ENCODE results near the gene RPH3AL.
"Not testable (repeated sequence)": the region's sequence is repeated elsewhere in the genome, so short reads cannot be mapped to it uniquely, and the experiment has no call there.

The RPH3AL gene

DNA sequence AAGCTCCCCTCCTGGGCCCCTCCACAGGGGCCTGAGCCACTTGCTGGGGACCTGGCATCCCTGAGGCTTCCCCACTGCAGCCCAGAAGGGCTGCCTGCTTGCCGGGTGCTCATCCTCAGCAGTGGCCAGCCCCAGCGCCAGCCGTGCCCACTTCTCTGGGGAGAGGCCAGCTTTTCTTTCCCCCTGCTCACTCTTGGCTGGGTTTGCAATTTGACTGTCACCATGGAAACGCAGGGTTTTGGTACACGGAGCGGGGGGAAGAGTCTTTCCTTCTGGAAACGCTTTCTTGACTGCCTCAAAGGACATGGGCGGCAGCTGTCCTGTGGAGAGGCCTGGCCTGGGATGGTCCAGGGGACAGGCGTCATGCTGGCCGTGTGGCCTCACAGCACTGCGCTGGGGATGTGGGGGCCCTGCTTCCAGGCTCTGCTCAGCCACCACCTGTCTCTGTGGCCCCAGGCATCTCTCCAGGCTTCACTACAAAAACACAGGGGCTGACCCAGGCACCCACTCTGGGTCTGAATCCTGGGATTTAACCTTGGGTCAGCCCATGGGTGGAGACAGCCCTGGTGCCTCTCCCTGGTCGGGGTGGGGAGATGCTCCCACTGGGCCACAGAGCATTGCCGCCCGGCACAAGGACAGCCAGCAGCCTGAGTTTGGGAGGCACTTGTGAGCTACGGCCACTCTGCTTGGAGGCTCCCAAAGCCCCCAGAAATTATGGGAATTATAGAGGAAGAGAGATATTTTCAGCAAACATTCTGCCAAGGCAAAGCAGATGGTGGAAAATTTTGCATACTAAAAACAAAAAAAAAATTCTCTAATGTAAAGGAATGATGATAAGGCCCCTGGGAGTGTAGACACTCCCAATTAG lies 125.3 kb downstream of the RPH3AL start (continued):
- TF ChIP-seq BACH2 (CRISPR knock-in tag; IDR thresholded peaks at IDR 0.05; ENCODE audit: borderline replicate concordance) (no peak), ZNF565 (CRISPR knock-in tag; conservative IDR thresholded peaks at IDR 0.05; ENCODE audit: low read depth) (no peak)
- TF ChIP-seq, protein P1, sequence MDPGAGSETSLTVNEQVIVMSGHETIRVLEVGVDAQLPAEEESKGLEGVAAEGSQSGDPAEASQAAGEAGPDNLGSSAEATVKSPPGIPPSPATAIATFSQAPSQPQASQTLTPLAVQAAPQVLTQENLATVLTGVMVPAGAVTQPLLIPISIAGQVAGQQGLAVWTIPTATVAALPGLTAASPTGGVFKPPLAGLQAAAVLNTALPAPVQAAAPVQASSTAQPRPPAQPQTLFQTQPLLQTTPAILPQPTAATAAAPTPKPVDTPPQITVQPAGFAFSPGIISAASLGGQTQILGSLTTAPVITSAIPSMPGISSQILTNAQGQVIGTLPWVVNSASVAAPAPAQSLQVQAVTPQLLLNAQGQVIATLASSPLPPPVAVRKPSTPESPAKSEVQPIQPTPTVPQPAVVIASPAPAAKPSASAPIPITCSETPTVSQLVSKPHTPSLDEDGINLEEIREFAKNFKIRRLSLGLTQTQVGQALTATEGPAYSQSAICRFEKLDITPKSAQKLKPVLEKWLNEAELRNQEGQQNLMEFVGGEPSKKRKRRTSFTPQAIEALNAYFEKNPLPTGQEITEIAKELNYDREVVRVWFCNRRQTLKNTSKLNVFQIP (CRISPR knock-in tag; IDR thresholded peaks at IDR 0.05; ENCODE audit: borderline replicate concordance, low read depth): no peak

- no peak for ATAC-seq
- TF ChIP-seq RARB (CRISPR knock-in tag; IDR thresholded peaks at IDR 0.05) (no peak), GLIS3 (CRISPR knock-in tag; IDR thresholded peaks at IDR 0.05) (no peak), CREB5 (CRISPR knock-in tag; IDR thresholded peaks at IDR 0.05; ENCODE audit: low read depth) (no peak), ZNF8 (CRISPR knock-in tag; IDR thresholded peaks at IDR 0.05) (no peak), CSDC2 (CRISPR knock-in tag; IDR thresholded peaks at IDR 0.05) (no peak), SNAI2 (CRISPR knock-in tag; IDR thresholded peaks at IDR 0.05) (no peak), ZFP30 (CRISPR knock-in tag; IDR thresholded peaks at IDR 0.05) (no peak), ARNTL (CRISPR knock-in tag; IDR thresholded peaks at IDR 0.05; ENCODE audit: borderline replicate concordance, low read depth) (no peak)
- TF ChIP-seq, protein P1 (CRISPR knock-in tag; IDR thresholded peaks at IDR 0.05; ENCODE audit: borderline replicate concordance, low read depth): no peak
- TF ChIP-seq, protein P2, sequence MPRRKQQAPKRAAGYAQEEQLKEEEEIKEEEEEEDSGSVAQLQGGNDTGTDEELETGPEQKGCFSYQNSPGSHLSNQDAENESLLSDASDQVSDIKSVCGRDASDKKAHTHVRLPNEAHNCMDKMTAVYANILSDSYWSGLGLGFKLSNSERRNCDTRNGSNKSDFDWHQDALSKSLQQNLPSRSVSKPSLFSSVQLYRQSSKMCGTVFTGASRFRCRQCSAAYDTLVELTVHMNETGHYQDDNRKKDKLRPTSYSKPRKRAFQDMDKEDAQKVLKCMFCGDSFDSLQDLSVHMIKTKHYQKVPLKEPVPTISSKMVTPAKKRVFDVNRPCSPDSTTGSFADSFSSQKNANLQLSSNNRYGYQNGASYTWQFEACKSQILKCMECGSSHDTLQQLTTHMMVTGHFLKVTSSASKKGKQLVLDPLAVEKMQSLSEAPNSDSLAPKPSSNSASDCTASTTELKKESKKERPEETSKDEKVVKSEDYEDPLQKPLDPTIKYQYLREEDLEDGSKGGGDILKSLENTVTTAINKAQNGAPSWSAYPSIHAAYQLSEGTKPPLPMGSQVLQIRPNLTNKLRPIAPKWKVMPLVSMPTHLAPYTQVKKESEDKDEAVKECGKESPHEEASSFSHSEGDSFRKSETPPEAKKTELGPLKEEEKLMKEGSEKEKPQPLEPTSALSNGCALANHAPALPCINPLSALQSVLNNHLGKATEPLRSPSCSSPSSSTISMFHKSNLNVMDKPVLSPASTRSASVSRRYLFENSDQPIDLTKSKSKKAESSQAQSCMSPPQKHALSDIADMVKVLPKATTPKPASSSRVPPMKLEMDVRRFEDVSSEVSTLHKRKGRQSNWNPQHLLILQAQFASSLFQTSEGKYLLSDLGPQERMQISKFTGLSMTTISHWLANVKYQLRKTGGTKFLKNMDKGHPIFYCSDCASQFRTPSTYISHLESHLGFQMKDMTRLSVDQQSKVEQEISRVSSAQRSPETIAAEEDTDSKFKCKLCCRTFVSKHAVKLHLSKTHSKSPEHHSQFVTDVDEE (CRISPR knock-in tag; IDR thresholded peaks at IDR 0.05): no peak
Observed at GRCh38 chr17:226108-227077, 126.2 kb downstream of the RPH3AL start.

DNA sequence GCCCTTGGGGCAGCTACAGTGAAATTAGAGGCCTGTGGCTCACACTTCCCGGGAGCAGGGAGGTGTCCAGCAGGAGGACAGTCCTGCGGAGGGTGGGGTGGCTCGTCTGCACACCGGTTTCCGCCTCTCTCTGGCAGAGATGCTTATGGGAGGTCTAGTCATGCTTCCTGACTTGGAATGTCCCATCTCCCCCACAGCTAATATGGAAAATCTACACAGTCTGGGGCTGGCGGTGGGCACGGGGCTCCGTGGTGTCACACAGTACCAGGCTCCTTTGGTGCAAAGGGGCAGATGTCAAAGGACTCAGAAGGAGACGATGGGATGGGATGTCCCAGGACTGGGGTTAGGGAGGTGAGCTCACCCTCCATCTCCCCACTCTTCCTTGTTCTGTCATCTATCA lies 127.1 kb downstream of the RPH3AL start:
- ATAC-seq: no peak
- TF ChIP-seq PPARA (CRISPR knock-in tag; IDR thresholded peaks at IDR 0.05; ENCODE audit: borderline replicate concordance): no peak
- no peak for TF ChIP-seq ESRRG (CRISPR knock-in tag; IDR thresholded peaks at IDR 0.05)
- TF ChIP-seq, protein P2 (CRISPR knock-in tag; IDR thresholded peaks at IDR 0.05): no peak
- TF ChIP-seq OSR1 (CRISPR knock-in tag; IDR thresholded peaks at IDR 0.05): no peak
- TF ChIP-seq ZC3H10 (CRISPR knock-in tag; IDR thresholded peaks at IDR 0.05): no peak
- TF ChIP-seq TCF4 (CRISPR knock-in tag; IDR thresholded peaks at IDR 0.05; ENCODE audit: borderline replicate concordance): no peak
- TF ChIP-seq ZFP30 (CRISPR knock-in tag; IDR thresholded peaks at IDR 0.05): no peak
- TF ChIP-seq CREB5 (CRISPR knock-in tag; IDR thresholded peaks at IDR 0.05; ENCODE audit: low read depth): no peak

DNA sequence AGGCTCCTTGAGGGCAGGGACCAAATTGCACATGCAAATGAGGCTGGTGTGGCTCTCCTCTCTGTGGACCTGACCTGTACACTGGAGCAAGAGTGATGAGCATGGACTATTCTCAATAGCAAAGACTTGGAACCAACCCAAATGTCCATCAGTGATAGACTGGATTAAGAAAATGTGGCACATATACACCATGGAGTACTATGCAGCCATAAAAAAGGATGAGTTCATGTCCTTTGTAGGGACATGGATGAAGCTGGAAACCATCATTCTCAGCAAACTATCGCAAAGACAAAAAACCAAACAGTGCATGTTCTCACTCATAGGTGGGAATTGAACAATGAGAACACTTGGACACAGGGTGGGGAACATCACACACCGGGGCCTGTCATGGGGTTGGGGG lies 128.0 kb downstream of the RPH3AL start:
- ATAC-seq: not testable (repeated sequence)
